HG03442 (cell line): ENCODE results near the gene KPNA3.

Source experiments
- ATAC-seq: cut with Tn5 transposase; IDR thresholded peaks from one replicate; pipeline ENCODE4 v1.9.1; 2021; ENCODE audit warnings: mild to moderate bottlenecking, moderate library complexity; ENCODE audit not compliant: unreplicated experiment

KPNA3 gene

DNA sequence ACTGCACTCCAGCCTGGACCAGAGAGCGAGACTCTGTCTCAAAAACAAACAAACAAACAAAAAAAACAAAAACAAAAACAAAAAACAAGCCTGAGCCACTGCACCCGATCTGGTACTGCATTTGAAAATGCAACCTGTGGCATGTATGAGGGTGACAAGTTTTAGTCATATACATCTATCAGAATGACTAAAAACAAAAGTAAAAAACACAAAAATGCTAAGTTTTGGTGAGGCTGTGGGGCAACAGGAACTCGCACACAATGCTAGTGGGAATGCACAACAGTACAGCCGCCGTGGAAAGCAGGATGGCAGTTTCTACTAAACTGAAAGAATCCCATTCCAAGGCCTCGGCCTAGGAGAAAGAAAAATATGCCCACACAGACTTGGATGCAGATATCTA lies 109.0 kb downstream of the KPNA3 start:
- ATAC-seq: peak; percentile 78

DNA sequence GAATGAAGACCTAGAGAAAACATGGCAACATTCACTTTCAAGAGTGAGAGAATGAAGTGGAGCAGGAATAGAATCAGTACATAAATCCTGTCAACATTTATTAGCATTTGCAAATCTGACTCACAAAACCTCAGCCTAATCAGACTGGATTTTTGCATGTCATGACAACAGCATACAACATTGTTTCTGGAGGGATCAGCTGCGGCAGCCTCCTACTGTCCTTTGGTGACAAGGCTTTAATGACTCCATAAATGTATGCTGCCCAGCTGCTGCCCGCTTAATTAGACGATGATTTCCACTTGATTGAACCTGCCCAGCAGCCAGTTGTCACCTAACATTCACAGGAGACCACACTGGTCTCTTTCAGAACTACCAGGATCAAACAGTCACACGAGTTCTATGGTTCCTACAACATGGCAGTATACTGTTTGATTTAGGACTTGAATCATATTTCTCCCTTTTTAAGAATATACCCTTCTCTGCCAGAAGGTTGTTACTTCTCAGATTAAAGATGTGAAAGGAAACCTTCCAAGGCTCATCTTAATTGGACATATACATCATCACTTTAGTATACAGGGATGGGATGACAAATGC lies 110.5 kb downstream of the KPNA3 start:
- ATAC-seq: no peak

DNA sequence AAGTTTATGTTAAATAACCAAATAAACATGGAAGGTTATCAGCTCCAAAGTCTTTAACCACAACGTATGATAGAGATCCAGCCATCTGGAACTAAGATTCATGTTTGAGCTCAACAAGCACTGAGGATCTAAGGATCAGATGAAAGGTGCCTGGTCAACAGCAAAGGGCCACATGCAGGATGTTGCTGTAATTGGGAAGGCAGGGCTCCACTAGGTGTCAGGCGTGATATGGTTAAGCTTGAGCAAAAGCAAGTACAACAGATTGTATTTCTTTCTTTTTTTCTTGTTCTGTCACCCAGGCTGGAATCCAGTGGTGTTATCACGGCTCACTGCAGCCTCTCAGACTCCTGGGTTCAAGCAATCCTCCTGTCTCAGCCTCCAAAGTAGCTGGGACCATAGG lies 113.2 kb downstream of the KPNA3 start:
- no peak for ATAC-seq

DNA sequence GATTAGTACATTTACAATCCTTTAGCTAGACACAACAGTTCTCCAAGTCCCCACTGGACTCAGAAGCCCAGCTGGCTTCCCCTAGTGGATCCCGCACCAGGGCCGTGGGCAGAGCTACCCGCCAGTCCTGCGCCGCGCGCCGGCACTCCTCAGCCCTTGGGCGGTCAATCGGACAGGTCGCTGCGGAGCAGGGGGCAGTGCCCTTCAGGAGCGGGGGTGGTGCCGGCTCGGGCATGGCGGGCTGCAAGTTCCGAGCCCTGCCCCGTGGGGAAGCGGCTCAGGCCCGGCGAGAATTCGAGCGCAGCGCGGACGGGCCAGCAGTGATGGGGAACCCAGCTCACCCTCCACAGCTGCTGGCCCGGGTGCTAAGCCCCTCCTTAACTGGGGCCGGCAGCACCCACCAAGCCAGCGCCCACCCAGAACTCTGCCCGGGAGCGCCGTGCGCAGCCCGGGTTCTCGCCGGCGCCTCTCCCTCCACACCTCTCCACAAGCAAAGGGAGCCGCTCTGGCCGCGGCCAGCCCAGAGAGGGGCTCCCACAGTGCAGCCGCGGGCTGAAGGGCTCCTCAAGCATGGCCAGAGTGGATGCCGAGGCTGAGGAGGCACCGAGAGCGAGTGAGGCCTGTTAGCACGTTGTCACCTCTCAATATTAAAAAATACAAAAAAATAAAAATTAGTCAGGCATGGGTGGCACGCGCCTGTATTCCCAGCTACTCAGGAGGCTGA lies 114.1 kb downstream of the KPNA3 start:
- ATAC-seq: no peak

DNA sequence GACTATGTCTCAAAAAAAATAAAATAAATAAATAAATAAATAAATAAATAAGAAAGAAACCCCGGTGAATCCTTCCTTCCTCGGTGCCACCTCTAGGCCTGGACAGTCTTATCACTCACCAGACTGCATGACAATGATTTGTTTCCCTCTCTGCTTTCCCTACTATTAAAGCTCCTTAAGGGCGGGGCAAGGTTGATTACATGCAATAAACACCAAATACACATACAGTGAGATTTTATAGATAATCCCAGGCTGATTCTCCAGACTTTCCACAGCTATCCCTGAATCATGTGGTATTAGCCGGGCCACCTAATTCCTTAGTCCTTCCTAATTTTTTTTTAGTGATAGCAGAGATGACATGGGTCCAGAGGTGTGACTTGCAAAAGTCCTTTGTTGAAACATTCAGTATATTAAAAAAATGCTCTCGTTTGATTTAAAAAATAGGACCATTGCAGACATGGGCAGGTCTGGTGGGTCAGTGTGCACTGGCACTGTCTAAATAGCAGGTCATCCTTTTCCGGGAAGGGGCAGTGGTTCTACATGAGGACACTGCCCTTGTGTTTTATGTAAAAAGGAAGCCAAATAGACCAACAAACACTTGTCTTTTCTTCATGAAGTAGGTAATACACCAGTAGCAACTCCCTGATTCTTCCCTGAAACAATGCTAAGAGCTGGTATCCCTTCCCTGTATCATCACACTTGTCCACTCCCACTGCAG lies 115.7 kb downstream of the KPNA3 start:
- ATAC-seq: no peak

GRCh38 chr13:49670828-49671227 lies 121.7 kb downstream of the KPNA3 start:
- ATAC-seq: no peak

GRCh38 chr13:49669735-49670309 lies 122.7 kb downstream of the KPNA3 start:
- ATAC-seq: peak; percentile 42

DNA sequence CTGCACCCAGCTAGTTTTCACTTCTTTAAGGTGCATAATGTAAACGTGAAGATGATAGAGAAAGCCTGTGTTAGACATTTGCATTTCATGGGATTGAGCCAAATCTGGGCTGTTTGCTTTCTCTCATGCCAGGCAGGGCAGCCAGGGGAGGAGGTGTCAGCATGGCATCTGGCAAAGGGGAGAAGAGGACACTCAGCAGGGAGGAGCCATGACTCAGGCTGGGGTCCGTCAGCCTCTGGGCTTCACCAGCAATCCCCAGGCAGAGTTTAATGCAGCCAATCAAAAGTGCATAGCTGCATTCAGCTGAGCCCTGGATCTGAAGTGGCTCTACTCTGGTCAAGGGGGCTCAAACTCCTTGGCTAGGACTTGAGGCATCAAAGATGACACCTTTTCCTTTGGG lies 124.7 kb downstream of the KPNA3 start:
- no peak for ATAC-seq

- no peak for ATAC-seq
Measured at GRCh38 chr13:49664606-49665005, 127.9 kb downstream of the KPNA3 start.

GRCh38 chr13:49657241-49657641 lies 135.2 kb downstream of the KPNA3 start:
- no peak for ATAC-seq

DNA sequence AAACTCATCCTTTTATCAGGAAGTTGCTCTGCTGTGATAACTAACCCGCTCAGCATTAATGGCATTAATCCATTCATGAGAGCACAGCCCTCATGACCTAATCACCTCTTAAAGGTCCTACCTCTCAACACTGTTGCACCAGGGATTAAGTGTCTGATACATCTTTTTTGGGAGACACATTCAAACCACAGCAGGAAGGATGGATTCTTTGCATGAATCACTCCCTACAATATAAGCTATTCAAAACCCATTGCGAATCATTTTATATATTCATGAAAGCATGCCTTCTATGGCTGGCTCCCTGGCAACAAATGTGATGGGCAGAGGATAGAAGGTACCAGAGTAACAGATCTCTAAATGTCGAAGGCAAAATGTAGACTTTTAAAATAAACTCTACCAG lies 136.6 kb downstream of the KPNA3 start:
- ATAC-seq: no peak

DNA sequence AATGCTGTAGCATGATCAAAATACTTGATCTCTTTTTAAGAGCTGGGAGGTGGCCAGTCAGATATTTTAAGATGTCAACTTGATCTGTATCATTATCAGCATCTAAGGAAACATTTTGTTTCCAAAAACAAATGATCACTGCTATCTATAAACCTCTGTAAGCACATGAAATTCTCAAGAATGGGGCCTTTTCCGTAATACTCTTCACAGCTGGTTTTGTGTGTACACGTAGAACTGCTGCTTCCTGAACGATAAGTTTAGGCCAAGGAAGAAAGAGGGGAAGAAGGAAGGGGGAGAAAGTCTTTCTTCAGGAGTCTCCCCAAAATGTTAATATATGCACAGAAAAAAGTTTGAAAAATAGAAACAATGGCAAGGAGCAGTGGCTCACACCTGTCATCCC lies 138.5 kb downstream of the KPNA3 start:
- no peak for ATAC-seq

- ATAC-seq: no peak
Measured at GRCh38 chr13:49653478-49653877, 139.0 kb downstream of the KPNA3 start.

- no peak for ATAC-seq
Measured at GRCh38 chr13:49652355-49653305, 139.9 kb downstream of the KPNA3 start.

GRCh38 chr13:49651570-49652354 lies 140.7 kb downstream of the KPNA3 start:
- no peak for ATAC-seq

DNA sequence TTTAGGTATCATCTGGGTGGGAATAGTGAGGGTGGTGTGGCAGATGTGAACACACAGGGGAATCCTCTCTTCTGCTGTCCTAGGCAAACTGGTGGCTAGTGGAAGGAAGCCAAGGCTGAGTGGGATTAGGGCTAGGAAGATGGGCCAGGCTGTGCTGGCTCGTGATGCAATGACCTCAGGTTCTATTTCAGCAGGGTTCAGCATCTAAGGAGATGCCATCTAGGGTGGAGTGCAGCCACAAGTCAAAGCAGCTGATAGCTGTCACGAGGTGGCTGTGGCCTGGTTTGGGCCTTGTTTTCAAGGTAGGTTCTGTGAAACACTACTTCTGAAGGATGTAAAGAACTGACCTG lies 142.5 kb downstream of the KPNA3 start:
- no peak for ATAC-seq
